Measurements from ENCODE around the gene ZDHHC1.

DNA sequence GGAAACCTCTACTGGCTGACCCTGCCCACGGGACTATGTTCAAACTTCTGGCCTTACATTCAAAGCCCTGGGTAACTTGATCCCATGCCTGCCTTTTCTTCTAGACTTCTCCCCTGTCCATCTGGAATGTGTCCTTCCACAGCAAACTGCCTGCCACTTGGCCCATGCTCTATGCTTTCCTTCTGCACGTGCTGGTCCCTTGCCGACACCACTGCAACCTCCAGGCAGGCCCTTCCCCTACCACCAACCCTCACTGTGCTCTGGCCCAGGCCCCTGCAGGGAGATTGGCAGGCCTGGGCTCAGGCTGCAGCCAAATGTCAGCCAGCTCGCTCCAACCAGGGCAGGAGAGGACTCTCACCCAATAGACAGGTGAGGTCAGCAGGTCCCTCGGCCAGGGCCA, 25.6 kb upstream of the ZDHHC1 start:
- TF ChIP-seq EZH2 (IDR thresholded peaks at IDR 0.05; ENCODE audit: borderline replicate concordance, low read depth, low read length, severe bottlenecking) = no peak
- TF ChIP-seq, protein P1, sequence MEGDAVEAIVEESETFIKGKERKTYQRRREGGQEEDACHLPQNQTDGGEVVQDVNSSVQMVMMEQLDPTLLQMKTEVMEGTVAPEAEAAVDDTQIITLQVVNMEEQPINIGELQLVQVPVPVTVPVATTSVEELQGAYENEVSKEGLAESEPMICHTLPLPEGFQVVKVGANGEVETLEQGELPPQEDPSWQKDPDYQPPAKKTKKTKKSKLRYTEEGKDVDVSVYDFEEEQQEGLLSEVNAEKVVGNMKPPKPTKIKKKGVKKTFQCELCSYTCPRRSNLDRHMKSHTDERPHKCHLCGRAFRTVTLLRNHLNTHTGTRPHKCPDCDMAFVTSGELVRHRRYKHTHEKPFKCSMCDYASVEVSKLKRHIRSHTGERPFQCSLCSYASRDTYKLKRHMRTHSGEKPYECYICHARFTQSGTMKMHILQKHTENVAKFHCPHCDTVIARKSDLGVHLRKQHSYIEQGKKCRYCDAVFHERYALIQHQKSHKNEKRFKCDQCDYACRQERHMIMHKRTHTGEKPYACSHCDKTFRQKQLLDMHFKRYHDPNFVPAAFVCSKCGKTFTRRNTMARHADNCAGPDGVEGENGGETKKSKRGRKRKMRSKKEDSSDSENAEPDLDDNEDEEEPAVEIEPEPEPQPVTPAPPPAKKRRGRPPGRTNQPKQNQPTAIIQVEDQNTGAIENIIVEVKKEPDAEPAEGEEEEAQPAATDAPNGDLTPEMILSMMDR (IDR thresholded peaks at IDR 0.05; ENCODE audit: extremely low read depth in 1 of 2, insufficient read depth in 1 of 2, low read depth in 1 of 2, low read length in 2 of 2) = no peak
- TF ChIP-seq, protein P2, sequence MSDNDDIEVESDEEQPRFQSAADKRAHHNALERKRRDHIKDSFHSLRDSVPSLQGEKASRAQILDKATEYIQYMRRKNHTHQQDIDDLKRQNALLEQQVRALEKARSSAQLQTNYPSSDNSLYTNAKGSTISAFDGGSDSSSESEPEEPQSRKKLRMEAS (IDR thresholded peaks at IDR 0.05; ENCODE audit: insufficient read depth, insufficient read length) = no peak
- no peak for TF ChIP-seq POLR2AphosphoS5 (IDR thresholded peaks at IDR 0.05; ENCODE audit: insufficient read depth, low read depth, low read length)
- no peak for TF ChIP-seq POLR2A (IDR thresholded peaks at IDR 0.05; ENCODE audit: low read depth, low read length)
